ENCODE data around the gene STUB1.
A peak's percentile ranks its signal among the peaks of the same experiment; 100 is the strongest.

DNA sequence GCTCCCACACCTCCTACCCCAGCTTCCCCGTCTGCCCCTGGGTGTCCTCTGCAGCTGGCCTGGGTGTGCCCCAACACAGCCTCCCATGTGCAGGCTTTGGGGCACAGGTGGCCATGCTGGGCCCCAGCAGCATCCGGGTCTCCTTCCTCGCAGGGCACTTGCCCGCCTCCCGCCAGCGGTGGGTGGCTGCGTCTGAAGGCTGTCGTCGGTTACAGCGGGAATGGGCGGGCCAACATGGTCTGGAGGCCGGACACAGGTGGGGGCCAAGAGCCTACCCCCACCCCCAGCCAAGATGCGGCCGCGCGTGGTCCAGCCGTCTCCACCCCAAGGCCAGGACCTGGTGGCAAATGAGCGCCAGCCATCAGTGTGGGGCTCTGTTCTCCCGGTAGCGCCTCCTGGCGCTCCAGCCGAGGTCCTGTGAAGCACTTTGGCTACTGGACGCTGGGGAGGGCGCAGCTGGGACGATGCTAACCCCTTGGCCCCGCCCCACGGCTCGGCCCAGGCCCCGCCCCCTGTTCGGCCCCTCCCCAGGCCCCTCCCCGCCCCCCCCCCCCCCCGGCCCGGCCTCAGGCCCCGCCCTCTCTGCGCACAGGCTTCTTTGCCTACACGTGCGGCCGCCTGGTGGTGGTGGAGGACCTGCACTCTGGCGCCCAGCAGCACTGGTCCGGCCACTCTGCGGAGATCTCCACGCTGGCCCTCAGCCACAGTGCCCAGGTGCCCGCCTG, 19.6 kb upstream of the STUB1 start:
- TF ChIP-seq, protein P1, sequence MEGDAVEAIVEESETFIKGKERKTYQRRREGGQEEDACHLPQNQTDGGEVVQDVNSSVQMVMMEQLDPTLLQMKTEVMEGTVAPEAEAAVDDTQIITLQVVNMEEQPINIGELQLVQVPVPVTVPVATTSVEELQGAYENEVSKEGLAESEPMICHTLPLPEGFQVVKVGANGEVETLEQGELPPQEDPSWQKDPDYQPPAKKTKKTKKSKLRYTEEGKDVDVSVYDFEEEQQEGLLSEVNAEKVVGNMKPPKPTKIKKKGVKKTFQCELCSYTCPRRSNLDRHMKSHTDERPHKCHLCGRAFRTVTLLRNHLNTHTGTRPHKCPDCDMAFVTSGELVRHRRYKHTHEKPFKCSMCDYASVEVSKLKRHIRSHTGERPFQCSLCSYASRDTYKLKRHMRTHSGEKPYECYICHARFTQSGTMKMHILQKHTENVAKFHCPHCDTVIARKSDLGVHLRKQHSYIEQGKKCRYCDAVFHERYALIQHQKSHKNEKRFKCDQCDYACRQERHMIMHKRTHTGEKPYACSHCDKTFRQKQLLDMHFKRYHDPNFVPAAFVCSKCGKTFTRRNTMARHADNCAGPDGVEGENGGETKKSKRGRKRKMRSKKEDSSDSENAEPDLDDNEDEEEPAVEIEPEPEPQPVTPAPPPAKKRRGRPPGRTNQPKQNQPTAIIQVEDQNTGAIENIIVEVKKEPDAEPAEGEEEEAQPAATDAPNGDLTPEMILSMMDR (IDR thresholded peaks at IDR 0.05), result peak; percentile 57
- no peak for TF ChIP-seq EZH2 (IDR thresholded peaks at IDR 0.05; ENCODE audit: borderline replicate concordance, insufficient read depth, low read depth, low read length, poor library complexity, severe bottlenecking)

All from B cell (primary cell).